ENCODE results near the gene ZNF135. TPM values are rescaled to one million over a fixed set of nuclear protein-coding genes. Genes with fewer than 3 reads are reported as not detected.

Gene ZNF135
- total and polyA plus RNA-seq, 10 of the 15 experiments (the other 5 are each of a cell fraction or from before 2014, with no cell fraction given), result 0.04 TPM; not detected in 9

DNA sequence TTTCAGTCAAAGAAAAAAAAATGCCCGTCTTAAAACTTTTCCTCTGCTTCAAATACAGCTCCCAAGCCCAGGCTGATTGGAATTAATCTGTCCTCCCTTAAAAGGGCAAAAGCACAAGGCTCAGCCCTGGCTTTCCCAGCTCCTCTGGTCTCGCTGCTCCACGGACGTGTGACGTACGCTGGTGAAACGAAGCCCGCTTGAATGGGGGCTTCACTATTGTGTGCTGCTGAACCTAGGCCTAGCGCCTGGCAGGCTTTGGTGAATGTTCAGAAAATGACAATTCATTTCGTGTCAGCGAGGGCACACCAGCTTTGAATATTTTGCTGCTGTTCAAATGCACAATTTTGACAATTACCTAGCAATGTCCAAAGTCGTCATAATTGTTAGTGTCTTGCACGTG lies 615 bp upstream of the ZNF135 start:
- RAD21 ChIA-PET (ENCODE audit: unreplicated experiment), result no interaction called here
- Histone ChIP-seq H3K9me3 (replicated peaks; ENCODE audit: control insufficient read depth, insufficient read depth, low read length) (peaks cover 8% of the 10 kb centered on the region; the same call in 2 of the 3 replicates), H3K79me2 (ENCODE audit: control insufficient read depth, insufficient read depth, low read length) (no peaks in the 10 kb centered on the region), H3K27ac (ENCODE audit: control insufficient read depth, insufficient read depth) (no peak overlapping the region), H4K20me1 (ENCODE audit: control insufficient read depth, insufficient read depth) (no peaks in the 10 kb centered on the region), H3K4me1 (ENCODE audit: control insufficient read depth, insufficient read depth, low read length) (no peaks in the 10 kb centered on the region), H3K4me3 (no peak overlapping the region), H3K4me2 (ENCODE audit: control insufficient read depth, insufficient read depth) (no peak overlapping the region), H3K27me3 (replicated peaks in 1 of 2; ENCODE audit: control insufficient read depth in 2 of 2, insufficient read depth in 2 of 2, low read length in 1 of 2) (no peaks in the 10 kb centered on the region), H3K36me3 (ENCODE audit: control insufficient read depth in 2 of 2, insufficient read depth in 2 of 2, low read length in 1 of 2) (no peaks in the 10 kb centered on the region), H3K9ac (ENCODE audit: control insufficient read depth, insufficient read depth, low read length) (no peak overlapping the region), H2AFZ (ENCODE audit: control insufficient read depth, low read depth, low read length) (no peak overlapping the region)
- WGBS (ENCODE audit: insufficient coverage, insufficient replicate concordance, low lambda C conversion rate, missing lambda C conversion rate), result 73% methylated on average over 13 of the region's 13 CpGs
- in situ Hi-C loops (cut with MboI), result no loop called here
- BruUV-seq (replicated peaks), result no TSS peak
- CTCF ChIA-PET, result no interaction called here
- TF ChIP-seq RUNX3 (IDR thresholded peaks at IDR 0.05; ENCODE audit: low read length) (no peak), NR2C1 (IDR thresholded peaks at IDR 0.05) (no peak)
- intact Hi-C loops (cut with micrococcal nuclease; ENCODE audit: unreplicated experiment), result no loop called here
- SMC1A ChIA-PET (ENCODE audit: uncharacterized antibody, unreplicated experiment), result no interaction called here
- POLR2A ChIA-PET, result no interaction called here
- no peak for ATAC-seq
- no peak for FAIRE-seq
- no peak for DNase-seq (ENCODE audit: low read depth, low spot score)

DNA sequence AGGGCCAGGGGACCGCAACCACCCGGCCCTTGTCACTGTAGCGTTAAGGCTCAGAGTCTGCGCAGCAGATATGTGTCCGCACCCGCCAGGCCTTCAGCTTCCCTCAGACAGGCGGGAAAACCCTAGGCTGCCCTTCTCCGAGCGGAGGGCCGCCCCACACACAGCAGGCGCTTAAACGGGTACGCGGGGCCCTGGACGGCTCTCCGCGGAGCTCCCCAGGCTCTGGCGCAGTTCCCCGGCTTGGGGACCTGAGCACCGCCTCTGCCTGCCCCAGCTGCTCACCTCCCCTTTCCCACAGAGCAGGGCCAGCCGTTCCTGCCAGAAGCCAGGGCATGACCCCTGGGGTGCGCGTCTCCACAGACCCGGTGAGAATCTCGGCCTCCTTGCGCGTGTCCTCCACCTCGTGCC lies 593 bp downstream of the ZNF135 start:
- ChIA-PET RAD21 (ENCODE audit: unreplicated experiment) (no interaction called here), POLR2A (no interaction called here), CTCF (no interaction called here), SMC1A (ENCODE audit: uncharacterized antibody, unreplicated experiment) (no interaction called here)
- Histone ChIP-seq H2AFZ (ENCODE audit: control insufficient read depth, low read depth, low read length) (no peak overlapping the region), H4K20me1 (ENCODE audit: control insufficient read depth, insufficient read depth) (no peaks in the 10 kb centered on the region), H3K9me3 (replicated peaks; ENCODE audit: control insufficient read depth, insufficient read depth, low read length) (peaks cover 8% of the 10 kb centered on the region; the same call in 2 of the 3 replicates), H3K79me2 (ENCODE audit: control insufficient read depth, insufficient read depth, low read length) (no peaks in the 10 kb centered on the region), H3K4me2 (ENCODE audit: control insufficient read depth, insufficient read depth) (no peak overlapping the region), H3K27ac (ENCODE audit: control insufficient read depth, insufficient read depth) (no peak overlapping the region), H3K4me1 (ENCODE audit: control insufficient read depth, insufficient read depth, low read length) (no peaks in the 10 kb centered on the region), H3K27me3 (replicated peaks in 1 of 2; ENCODE audit: control insufficient read depth in 2 of 2, insufficient read depth in 2 of 2, low read length in 1 of 2) (no peaks in the 10 kb centered on the region), H3K36me3 (ENCODE audit: control insufficient read depth in 2 of 2, insufficient read depth in 2 of 2, low read length in 1 of 2) (no peaks in the 10 kb centered on the region), H3K9ac (ENCODE audit: control insufficient read depth, insufficient read depth, low read length) (no peak overlapping the region), H3K4me3 (no peak overlapping the region)
- BruUV-seq (replicated peaks), result no TSS peak
- no peak for DNase-seq (ENCODE audit: low read depth, low spot score)
- WGBS (ENCODE audit: insufficient coverage, insufficient replicate concordance, low lambda C conversion rate, missing lambda C conversion rate), result 89% methylated on average over 18 of the region's 28 CpGs
- no peak for FAIRE-seq
- in situ Hi-C loops (cut with MboI), result no loop called here
- intact Hi-C loops (cut with micrococcal nuclease; ENCODE audit: unreplicated experiment), result no loop called here
- ATAC-seq, result no peak
- TF ChIP-seq ETV6 (conservative IDR thresholded peaks at IDR 0.05 in 1 of 2, IDR thresholded peaks at IDR 0.05 in 1 of 2; ENCODE audit: borderline replicate concordance in 1 of 2, low read depth in 1 of 2), result no peak
- no peak for TF ChIP-seq JUND (IDR thresholded peaks at IDR 0.05; ENCODE audit: low read depth, low read length)
- TF ChIP-seq STAT3 (IDR thresholded peaks at IDR 0.05; ENCODE audit: low read depth, low read length), result no peak
- no peak for TF ChIP-seq POU2F2 (IDR thresholded peaks at IDR 0.05; ENCODE audit: borderline replicate concordance, low read depth, low read length)
- TF ChIP-seq ZNF217 (IDR thresholded peaks at IDR 0.05), result no peak
- no peak for TF ChIP-seq NR2C1 (IDR thresholded peaks at IDR 0.05)
- TF ChIP-seq, protein P1, sequence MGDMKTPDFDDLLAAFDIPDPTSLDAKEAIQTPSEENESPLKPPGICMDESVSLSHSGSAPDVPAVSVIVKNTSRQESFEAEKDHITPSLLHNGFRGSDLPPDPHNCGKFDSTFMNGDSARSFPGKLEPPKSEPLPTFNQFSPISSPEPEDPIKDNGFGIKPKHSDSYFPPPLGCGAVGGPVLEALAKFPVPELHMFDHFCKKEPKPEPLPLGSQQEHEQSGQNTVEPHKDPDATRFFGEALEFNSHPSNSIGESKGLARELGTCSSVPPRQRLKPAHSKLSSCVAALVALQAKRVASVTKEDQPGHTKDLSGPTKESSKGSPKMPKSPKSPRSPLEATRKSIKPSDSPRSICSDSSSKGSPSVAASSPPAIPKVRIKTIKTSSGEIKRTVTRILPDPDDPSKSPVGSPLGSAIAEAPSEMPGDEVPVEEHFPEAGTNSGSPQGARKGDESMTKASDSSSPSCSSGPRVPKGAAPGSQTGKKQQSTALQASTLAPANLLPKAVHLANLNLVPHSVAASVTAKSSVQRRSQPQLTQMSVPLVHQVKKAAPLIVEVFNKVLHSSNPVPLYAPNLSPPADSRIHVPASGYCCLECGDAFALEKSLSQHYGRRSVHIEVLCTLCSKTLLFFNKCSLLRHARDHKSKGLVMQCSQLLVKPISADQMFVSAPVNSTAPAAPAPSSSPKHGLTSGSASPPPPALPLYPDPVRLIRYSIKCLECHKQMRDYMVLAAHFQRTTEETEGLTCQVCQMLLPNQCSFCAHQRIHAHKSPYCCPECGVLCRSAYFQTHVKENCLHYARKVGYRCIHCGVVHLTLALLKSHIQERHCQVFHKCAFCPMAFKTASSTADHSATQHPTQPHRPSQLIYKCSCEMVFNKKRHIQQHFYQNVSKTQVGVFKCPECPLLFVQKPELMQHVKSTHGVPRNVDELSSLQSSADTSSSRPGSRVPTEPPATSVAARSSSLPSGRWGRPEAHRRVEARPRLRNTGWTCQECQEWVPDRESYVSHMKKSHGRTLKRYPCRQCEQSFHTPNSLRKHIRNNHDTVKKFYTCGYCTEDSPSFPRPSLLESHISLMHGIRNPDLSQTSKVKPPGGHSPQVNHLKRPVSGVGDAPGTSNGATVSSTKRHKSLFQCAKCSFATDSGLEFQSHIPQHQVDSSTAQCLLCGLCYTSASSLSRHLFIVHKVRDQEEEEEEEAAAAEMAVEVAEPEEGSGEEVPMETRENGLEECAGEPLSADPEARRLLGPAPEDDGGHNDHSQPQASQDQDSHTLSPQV (IDR thresholded peaks at IDR 0.05), result no peak
- TF ChIP-seq NRF1 (conservative IDR thresholded peaks at IDR 0.05; ENCODE audit: low read depth, low read length), result no peak
- no peak for TF ChIP-seq ZNF24 (IDR thresholded peaks at IDR 0.05)
